Measurements from ENCODE around the gene HTR3D.
"Not testable (repeated sequence)": the region's sequence is repeated elsewhere in the genome, so short reads cannot be mapped to it uniquely, and the experiment has no call there.

The HTR3D gene

GRCh38 chr3:184031187-184031792, at the start of gene HTR3D:
Gene HTR3D, plus strand, starts transcription at chr3:184031742. Its CDS starts 0 bp downstream, at chr3:184031742.
- no peak for DNase-seq (ENCODE audit: low read depth)

GRCh38 chr3:183981990-183982644, 49.4 kb upstream of the HTR3D start:
- no peak for DNase-seq (ENCODE audit: low read depth)

GRCh38 chr3:183984127-183984740, 47.3 kb upstream of the HTR3D start:
- DNase-seq (ENCODE audit: low read depth) = no peak

GRCh38 chr3:183984749-183985729, 46.5 kb upstream of the HTR3D start:
- DNase-seq (ENCODE audit: low read depth) = no peak

- DNase-seq (ENCODE audit: low read depth) = no peak
These were observed 44.4 kb upstream of the HTR3D start for GRCh38 chr3:183987000-183987600.

GRCh38 chr3:183988216-183988790, 43.2 kb upstream of the HTR3D start:
- peak; percentile 23 for DNase-seq (ENCODE audit: low read depth)

GRCh38 chr3:183991403-183991802, 40.1 kb upstream of the HTR3D start:
- no peak for DNase-seq (ENCODE audit: low read depth)

GRCh38 chr3:184001761-184002160, 29.8 kb upstream of the HTR3D start:
- DNase-seq (ENCODE audit: low read depth) = no peak

GRCh38 chr3:184002469-184002868, 29.1 kb upstream of the HTR3D start:
- no peak for DNase-seq (ENCODE audit: low read depth)

- DNase-seq (ENCODE audit: low read depth) = peak; percentile 62
These were observed 28.2 kb upstream of the HTR3D start for GRCh38 chr3:184003187-184003967.

- DNase-seq (ENCODE audit: low read depth) = no peak
These were observed 27.1 kb upstream of the HTR3D start for GRCh38 chr3:184004476-184004875.

GRCh38 chr3:184005941-184006507, 25.5 kb upstream of the HTR3D start:
- DNase-seq (ENCODE audit: low read depth) = no peak

GRCh38 chr3:184007143-184007813, 24.3 kb upstream of the HTR3D start:
- DNase-seq (ENCODE audit: low read depth) = not testable (repeated sequence)

- no peak for DNase-seq (ENCODE audit: low read depth)
These were observed 23.4 kb upstream of the HTR3D start for GRCh38 chr3:184008161-184008560.

- DNase-seq (ENCODE audit: low read depth) = no peak
These were observed 20.2 kb upstream of the HTR3D start for GRCh38 chr3:184011230-184011876.

GRCh38 chr3:184011937-184012889, 19.3 kb upstream of the HTR3D start:
- no peak for DNase-seq (ENCODE audit: low read depth)

GRCh38 chr3:184015381-184016019, 16.0 kb upstream of the HTR3D start:
- no peak for DNase-seq (ENCODE audit: low read depth)

GRCh38 chr3:184016169-184016570, 15.4 kb upstream of the HTR3D start:
- DNase-seq (ENCODE audit: low read depth) = no peak
